T-helper 2 cell treated with Interferon-gamma antibody and Interleukin-4, amounts not matched to agents 5 μg/mL and 100 μg/mL, for 36 hours (primary cell): Measurements from ENCODE around the gene DDX42.

Experiments
- DNase-seq: peaks from one replicate; pipeline ENCODE4 v3.0.0; 2021; ENCODE audit warnings: low spot score
- H3K27ac Mint-ChIP-seq: one replicate; pipeline ENCODE4 v1.8.0; 2021; ENCODE audit warnings: mild to moderate bottlenecking, mixed read lengths
- H3K27me3 Mint-ChIP-seq: one replicate; pipeline ENCODE4 v1.8.0; 2021; ENCODE audit warnings: low read depth, mixed read lengths
- H3K36me3 Mint-ChIP-seq: one replicate; pipeline ENCODE4 v1.8.0; 2021; ENCODE audit warnings: low read depth, mixed read lengths
- H3K4me1 Mint-ChIP-seq: one replicate; pipeline ENCODE4 v1.8.0; 2021; ENCODE audit warnings: low read depth, mixed read lengths
- H3K4me3 Mint-ChIP-seq: one replicate; pipeline ENCODE4 v1.8.0; 2022; ENCODE audit warnings: mild to moderate bottlenecking, moderate library complexity, mixed read lengths
- H3K9me3 Mint-ChIP-seq: one replicate; pipeline ENCODE4 v1.8.0; 2021; ENCODE audit warnings: mixed read lengths

DDX42 gene

GRCh38 chr17:63766754-63767153 is 7.2 kb upstream of the DDX42 start:
- Mint-ChIP-seq H3K4me3 (no peak overlapping the region), H3K36me3 (peaks cover 41% of the 10 kb centered on the region), H3K27ac (no peak overlapping the region)

GRCh38 chr17:63768433-63768832 is 5.5 kb upstream of the DDX42 start:
- no peak overlapping the region for H3K4me3 Mint-ChIP-seq
- peaks cover 42% of the 10 kb centered on the region for H3K36me3 Mint-ChIP-seq
- H3K27ac Mint-ChIP-seq, result no peak overlapping the region
- H3K9me3 Mint-ChIP-seq, result no peaks in the 10 kb centered on the region
- no peaks in the 10 kb centered on the region for H3K27me3 Mint-ChIP-seq
- DNase-seq, result no peak
- peaks cover 32% of the 10 kb centered on the region for H3K4me1 Mint-ChIP-seq

More at GRCh38 chr17:63766754-63767153, 7.2 kb upstream of the DDX42 start:
- H3K27me3 Mint-ChIP-seq, result no peaks in the 10 kb centered on the region
- no peak for DNase-seq
- H3K9me3 Mint-ChIP-seq, result no peaks in the 10 kb centered on the region
- peaks cover 32% of the 10 kb centered on the region for H3K4me1 Mint-ChIP-seq

GRCh38 chr17:63772801-63773271 is 1.1 kb upstream of the DDX42 start:
- Mint-ChIP-seq H3K36me3 (peaks cover 39% of the 10 kb centered on the region), H3K27me3 (no peaks in the 10 kb centered on the region), H3K4me3 (peak overlapping the region; percentile 96), H3K4me1 (peaks cover 38% of the 10 kb centered on the region), H3K9me3 (no peaks in the 10 kb centered on the region), H3K27ac (peak overlapping the region; percentile 97)
- DNase-seq, result no peak

GRCh38 chr17:63773272-63774140 is 464 bp upstream of the DDX42 start, which contains the start of gene CCDC47:
Gene CCDC47 (minus strand): TSS chr17:63773597. CDS start chr17:63766175, 7,422 bp downstream.
- Mint-ChIP-seq H3K27me3 (no peaks in the 10 kb centered on the region), H3K27ac (peak within 1 kb of the TSS; percentile 97), H3K36me3 (peaks cover 43% of the 10 kb centered on the region), H3K4me1 (peaks cover 38% of the 10 kb centered on the region), H3K4me3 (peak within 1 kb of the TSS; percentile 96), H3K9me3 (no peaks in the 10 kb centered on the region)
- DNase-seq, result peak; percentile 99

- peak overlapping the region; percentile 96 for H3K4me3 Mint-ChIP-seq
- H3K36me3 Mint-ChIP-seq, result peaks cover 47% of the 10 kb centered on the region
- peak overlapping the region; percentile 97 for H3K27ac Mint-ChIP-seq
- no peak for DNase-seq
- no peaks in the 10 kb centered on the region for H3K27me3 Mint-ChIP-seq
- H3K9me3 Mint-ChIP-seq, result no peaks in the 10 kb centered on the region
- H3K4me1 Mint-ChIP-seq, result peaks cover 41% of the 10 kb centered on the region
Observed at GRCh38 chr17:63774969-63775265, 947 bp downstream of the DDX42 start.

GRCh38 chr17:63775420-63775819 is 1.4 kb downstream of the DDX42 start:
- DNase-seq, result no peak
- H3K27ac Mint-ChIP-seq, result peak overlapping the region; percentile 97

GRCh38 chr17:63780507-63780906 is 6.5 kb downstream of the DDX42 start:
- H3K27ac Mint-ChIP-seq, result no peak overlapping the region
- H3K4me3 Mint-ChIP-seq, result no peak overlapping the region
- DNase-seq, result no peak

More at GRCh38 chr17:63775420-63775819, 1.4 kb downstream of the DDX42 start:
- Mint-ChIP-seq H3K36me3 (peaks cover 47% of the 10 kb centered on the region), H3K27me3 (no peaks in the 10 kb centered on the region), H3K9me3 (no peaks in the 10 kb centered on the region), H3K4me3 (peak overlapping the region; percentile 96), H3K4me1 (peaks cover 41% of the 10 kb centered on the region)

GRCh38 chr17:63780928-63781327 is 7.0 kb downstream of the DDX42 start:
- Mint-ChIP-seq H3K27ac (peak overlapping the region; percentile 12), H3K4me3 (no peak overlapping the region), H3K9me3 (no peaks in the 10 kb centered on the region), H3K27me3 (no peaks in the 10 kb centered on the region), H3K36me3 (peaks cover 45% of the 10 kb centered on the region), H3K4me1 (peaks cover 45% of the 10 kb centered on the region)
- no peak for DNase-seq

More at GRCh38 chr17:63780507-63780906, 6.5 kb downstream of the DDX42 start:
- Mint-ChIP-seq H3K9me3 (no peaks in the 10 kb centered on the region), H3K36me3 (peaks cover 44% of the 10 kb centered on the region), H3K27me3 (no peaks in the 10 kb centered on the region), H3K4me1 (peaks cover 45% of the 10 kb centered on the region)

GRCh38 chr17:63783522-63783921 is 9.6 kb downstream of the DDX42 start:
- H3K9me3 Mint-ChIP-seq, result no peaks in the 10 kb centered on the region
- peaks cover 30% of the 10 kb centered on the region for H3K4me1 Mint-ChIP-seq
- peak overlapping the region; percentile 22 for H3K27ac Mint-ChIP-seq
- H3K4me3 Mint-ChIP-seq, result no peak overlapping the region
- H3K27me3 Mint-ChIP-seq, result no peaks in the 10 kb centered on the region
- no peak for DNase-seq
- peaks cover 30% of the 10 kb centered on the region for H3K36me3 Mint-ChIP-seq

- Mint-ChIP-seq H3K4me3 (no peak overlapping the region), H3K27me3 (no peaks in the 10 kb centered on the region), H3K9me3 (no peaks in the 10 kb centered on the region), H3K4me1 (peaks cover 23% of the 10 kb centered on the region), H3K27ac (no peak overlapping the region), H3K36me3 (peaks cover 25% of the 10 kb centered on the region)
- no peak for DNase-seq
Observed at GRCh38 chr17:63785556-63785955, 11.6 kb downstream of the DDX42 start.

- no peak overlapping the region for H3K4me3 Mint-ChIP-seq
Observed at GRCh38 chr17:63786117-63786516, 12.1 kb downstream of the DDX42 start.

GRCh38 chr17:63786971-63787711 is 13.2 kb downstream of the DDX42 start:
- peaks cover 18% of the 10 kb centered on the region for H3K4me1 Mint-ChIP-seq
- no peak for DNase-seq
- no peak overlapping the region for H3K4me3 Mint-ChIP-seq
- no peaks in the 10 kb centered on the region for H3K9me3 Mint-ChIP-seq
- H3K36me3 Mint-ChIP-seq, result peaks cover 22% of the 10 kb centered on the region
- no peak overlapping the region for H3K27ac Mint-ChIP-seq
- no peaks in the 10 kb centered on the region for H3K27me3 Mint-ChIP-seq

More at GRCh38 chr17:63786117-63786516, 12.1 kb downstream of the DDX42 start:
- H3K36me3 Mint-ChIP-seq, result peaks cover 22% of the 10 kb centered on the region
- no peaks in the 10 kb centered on the region for H3K9me3 Mint-ChIP-seq
- DNase-seq, result no peak
- peaks cover 21% of the 10 kb centered on the region for H3K4me1 Mint-ChIP-seq
- H3K27me3 Mint-ChIP-seq, result no peaks in the 10 kb centered on the region
- no peak overlapping the region for H3K27ac Mint-ChIP-seq

- Mint-ChIP-seq H3K4me1 (peaks cover 6% of the 10 kb centered on the region), H3K27me3 (no peaks in the 10 kb centered on the region), H3K4me3 (no peak overlapping the region), H3K27ac (no peak overlapping the region), H3K36me3 (peaks cover 34% of the 10 kb centered on the region), H3K9me3 (no peaks in the 10 kb centered on the region)
- DNase-seq, result no peak
Observed at GRCh38 chr17:63790057-63790456, 16.1 kb downstream of the DDX42 start.
